Brain microvascular endothelial cell (primary cell): Measurements from ENCODE around the gene PTPRN2.
"Not testable (repeated sequence)": the region's sequence is repeated elsewhere in the genome, so short reads cannot be mapped to it uniquely, and the experiment has no call there.

Source experiments
- DNase-seq: peaks from one replicate; pipeline ENCODE4 v3.0.0-alpha.2; 2020
- H3K27ac ChIP-seq: fragments of 250-450 bp; sonication (Bioruptor Pico); 2 replicates; pipeline ENCODE4 v1.5.1; 2020; ENCODE audit warnings: mild to moderate bottlenecking, moderate library complexity
- H3K27me3 ChIP-seq: fragments of 250-450 bp; sonication (Bioruptor Pico); replicated peaks from 2 replicates; pipeline ENCODE4 v1.5.1; 2020; ENCODE audit warnings: mild to moderate bottlenecking
- H3K36me3 ChIP-seq: fragments of 250-450 bp; sonication (Bioruptor Pico); replicated peaks from 2 replicates; pipeline ENCODE4 v1.5.1; 2020; ENCODE audit warnings: mild to moderate bottlenecking
- H3K4me3 ChIP-seq: 2 replicates; pipeline ENCODE4 v1.5.1; 2011; ENCODE audit warnings: low read depth, mild to moderate bottlenecking, control low read depth, low read length, moderate library complexity
- in situ Hi-C: cut with HindIII; loops from 2 replicates; pipeline ENCODE4 v1.10.0; 2017; ENCODE audit warnings: low sequenced_read_pairs, low pct_ligation_motif_present
- TF ChIP-seq, protein P1 (sequence below): IDR thresholded peaks from 2 replicates; pipeline ENCODE4 v1.5.1; 2011; ENCODE audit warnings: low read depth, mild to moderate bottlenecking, moderate library complexity, low read length, control low read depth, inconsistent platforms; ENCODE audit errors: missing control alignments

The PTPRN2 gene

DNA sequence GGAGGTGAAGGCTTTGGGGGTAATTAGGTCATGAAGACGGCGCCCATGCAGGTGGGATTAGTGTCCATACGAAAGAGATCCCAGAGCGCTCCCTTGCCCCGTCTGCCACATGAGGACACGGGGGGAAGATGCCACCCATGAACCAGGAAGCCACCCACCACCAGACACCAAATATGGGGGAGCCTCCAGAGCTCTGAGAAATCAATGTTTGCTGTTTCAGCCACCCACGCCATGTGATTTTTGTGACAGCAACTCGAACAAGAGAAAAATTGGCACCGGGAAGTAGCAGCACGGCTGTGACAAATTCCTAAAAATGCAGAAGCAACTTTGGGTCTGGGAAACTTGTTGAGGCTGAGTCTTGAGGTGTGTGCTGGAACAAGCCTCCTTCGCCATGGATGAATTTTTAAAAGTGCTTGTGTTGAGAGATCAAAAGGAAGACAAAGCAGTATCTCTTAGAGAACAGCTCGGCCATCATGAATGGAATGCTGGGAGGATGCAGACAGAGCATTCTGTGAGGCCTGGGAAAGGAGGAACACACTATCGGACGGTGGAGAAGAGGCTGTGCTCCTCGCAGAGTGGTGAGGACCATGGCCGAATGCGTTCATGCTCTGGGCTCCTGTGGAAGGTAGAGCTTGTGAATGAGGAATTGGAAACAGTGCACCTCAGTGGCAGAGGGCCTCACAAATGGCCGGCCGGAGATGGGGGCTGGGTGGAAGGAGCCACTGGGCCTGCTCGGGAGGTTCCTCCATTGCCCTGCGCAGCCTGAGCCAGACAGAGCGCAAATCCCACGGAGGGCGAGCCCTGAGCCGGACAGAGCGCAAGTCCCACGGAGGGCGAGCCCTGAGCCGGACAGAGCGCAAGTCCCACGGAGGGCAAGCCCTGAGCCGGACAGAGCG is 277.5 kb downstream of the PTPRN2 start:
- Histone ChIP-seq H3K36me3 (no peaks in the 10 kb centered on the region), H3K27me3 (no peaks in the 10 kb centered on the region), H3K4me3 (no peak overlapping the region), H3K27ac (no peak overlapping the region)
- TF ChIP-seq, protein P1, sequence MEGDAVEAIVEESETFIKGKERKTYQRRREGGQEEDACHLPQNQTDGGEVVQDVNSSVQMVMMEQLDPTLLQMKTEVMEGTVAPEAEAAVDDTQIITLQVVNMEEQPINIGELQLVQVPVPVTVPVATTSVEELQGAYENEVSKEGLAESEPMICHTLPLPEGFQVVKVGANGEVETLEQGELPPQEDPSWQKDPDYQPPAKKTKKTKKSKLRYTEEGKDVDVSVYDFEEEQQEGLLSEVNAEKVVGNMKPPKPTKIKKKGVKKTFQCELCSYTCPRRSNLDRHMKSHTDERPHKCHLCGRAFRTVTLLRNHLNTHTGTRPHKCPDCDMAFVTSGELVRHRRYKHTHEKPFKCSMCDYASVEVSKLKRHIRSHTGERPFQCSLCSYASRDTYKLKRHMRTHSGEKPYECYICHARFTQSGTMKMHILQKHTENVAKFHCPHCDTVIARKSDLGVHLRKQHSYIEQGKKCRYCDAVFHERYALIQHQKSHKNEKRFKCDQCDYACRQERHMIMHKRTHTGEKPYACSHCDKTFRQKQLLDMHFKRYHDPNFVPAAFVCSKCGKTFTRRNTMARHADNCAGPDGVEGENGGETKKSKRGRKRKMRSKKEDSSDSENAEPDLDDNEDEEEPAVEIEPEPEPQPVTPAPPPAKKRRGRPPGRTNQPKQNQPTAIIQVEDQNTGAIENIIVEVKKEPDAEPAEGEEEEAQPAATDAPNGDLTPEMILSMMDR, result no peak
- no peak for DNase-seq
- in situ Hi-C loops, result no loop called here

DNA sequence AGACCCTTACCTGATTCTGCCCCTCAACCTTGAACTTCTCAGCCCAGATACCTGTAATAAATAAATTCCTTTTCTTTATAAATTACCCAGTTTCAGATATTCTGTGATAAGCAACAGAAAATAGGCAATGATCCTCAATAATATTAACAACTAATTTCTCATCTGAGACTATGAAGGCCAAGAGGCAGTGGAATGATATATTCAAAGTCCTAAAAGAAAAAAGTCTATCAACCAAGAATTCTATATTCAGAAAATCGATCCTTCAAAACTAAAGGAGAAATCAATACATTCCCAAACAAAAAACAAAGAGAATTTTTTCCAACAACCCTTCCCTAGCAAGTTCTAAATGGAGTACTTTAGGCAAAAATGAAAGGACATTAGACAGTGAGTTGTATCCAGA is 279.6 kb downstream of the PTPRN2 start:
- in situ Hi-C loops, result no loop called here
- DNase-seq, result no peak
- Histone ChIP-seq H3K36me3 (no peaks in the 10 kb centered on the region), H3K27me3 (no peaks in the 10 kb centered on the region), H3K27ac (no peak overlapping the region), H3K4me3 (no peak overlapping the region)
- TF ChIP-seq, protein P1, result no peak

DNA sequence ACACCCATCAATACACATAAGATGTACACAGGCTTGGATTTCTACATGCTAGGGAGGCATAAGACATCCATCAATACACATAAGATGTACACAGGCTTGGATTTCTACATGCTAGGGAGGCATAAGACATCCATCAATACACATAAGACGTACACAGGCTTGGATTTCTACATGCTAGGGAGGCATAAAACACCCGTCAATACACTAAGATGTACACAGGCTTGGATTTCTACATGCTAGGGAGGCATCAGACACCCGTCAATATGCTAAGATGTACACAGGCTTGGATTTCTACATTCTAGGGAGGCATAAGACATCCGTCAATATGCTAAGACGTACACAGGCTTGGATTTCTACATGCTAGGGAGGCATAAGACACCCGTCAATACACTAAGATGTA is 283.6 kb downstream of the PTPRN2 start:
- H3K4me3 ChIP-seq, H3K27ac ChIP-seq, in situ Hi-C loops, H3K27me3 ChIP-seq, H3K36me3 ChIP-seq, DNase-seq: not testable (repeated sequence)

DNA sequence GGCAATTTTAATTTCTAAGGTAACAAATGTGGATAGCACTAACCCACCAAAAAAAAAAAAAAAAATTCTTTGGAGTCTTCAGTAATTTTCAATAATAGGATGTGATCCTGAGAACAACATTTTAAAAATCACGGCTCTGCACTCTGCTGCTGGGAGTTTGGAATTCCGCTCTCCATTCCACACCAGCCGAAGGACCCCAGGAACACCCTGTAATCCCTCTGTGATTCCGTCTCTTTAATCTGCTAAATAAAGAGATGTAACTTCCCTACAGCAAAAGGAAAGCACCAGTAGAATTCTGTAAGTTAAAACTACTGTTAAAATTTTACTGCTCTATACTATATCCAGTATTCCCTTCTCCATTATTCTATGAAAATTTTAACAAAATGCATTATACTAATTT is 284.5 kb downstream of the PTPRN2 start:
- no peak for DNase-seq
- Histone ChIP-seq H3K27ac (no peak overlapping the region), H3K27me3 (no peaks in the 10 kb centered on the region), H3K4me3 (no peak overlapping the region), H3K36me3 (no peaks in the 10 kb centered on the region)
- in situ Hi-C loops, result no loop called here
- TF ChIP-seq, protein P1, result no peak

DNA sequence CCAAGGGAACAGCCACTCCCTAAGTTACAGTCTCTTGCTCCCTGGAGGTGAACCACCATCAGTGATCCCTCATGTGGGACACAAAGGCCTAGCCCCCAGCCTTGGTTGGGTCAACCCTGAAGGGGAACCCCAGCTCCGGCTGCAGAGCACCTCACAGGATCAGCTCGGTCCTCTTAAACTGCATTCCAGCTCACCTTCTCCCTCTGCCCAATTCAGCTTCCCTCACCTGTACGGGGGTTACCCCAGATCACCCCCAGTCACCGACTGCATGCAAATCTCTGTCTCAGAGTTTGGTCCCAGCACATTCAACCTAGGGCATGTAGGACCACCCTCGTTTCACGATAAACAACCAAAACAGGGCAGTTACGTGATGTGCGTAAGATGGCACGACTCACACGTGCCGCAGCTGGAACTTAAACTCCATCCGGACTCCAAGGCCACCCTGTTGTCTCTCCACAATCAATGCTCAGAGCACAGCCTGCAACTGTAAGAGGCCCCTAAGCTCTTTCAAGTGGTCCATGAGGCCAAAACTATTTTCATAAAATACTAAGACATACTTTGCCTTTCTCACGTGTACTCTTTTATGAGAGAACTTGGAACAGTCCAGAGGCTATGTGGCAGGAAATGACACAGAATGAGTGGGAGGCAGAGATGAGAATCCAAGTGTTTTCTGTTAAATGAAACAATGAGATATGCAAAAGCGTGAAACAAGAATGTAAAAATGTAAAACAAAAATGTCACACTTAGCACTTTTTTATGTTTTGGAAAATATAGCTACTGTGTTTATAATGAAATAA is 285.2 kb downstream of the PTPRN2 start:
- Histone ChIP-seq H3K36me3 (no peaks in the 10 kb centered on the region), H3K27me3 (no peaks in the 10 kb centered on the region), H3K4me3 (no peak overlapping the region), H3K27ac (no peak overlapping the region)
- TF ChIP-seq, protein P1, result no peak
- in situ Hi-C loops, result no loop called here
- DNase-seq, result no peak

DNA sequence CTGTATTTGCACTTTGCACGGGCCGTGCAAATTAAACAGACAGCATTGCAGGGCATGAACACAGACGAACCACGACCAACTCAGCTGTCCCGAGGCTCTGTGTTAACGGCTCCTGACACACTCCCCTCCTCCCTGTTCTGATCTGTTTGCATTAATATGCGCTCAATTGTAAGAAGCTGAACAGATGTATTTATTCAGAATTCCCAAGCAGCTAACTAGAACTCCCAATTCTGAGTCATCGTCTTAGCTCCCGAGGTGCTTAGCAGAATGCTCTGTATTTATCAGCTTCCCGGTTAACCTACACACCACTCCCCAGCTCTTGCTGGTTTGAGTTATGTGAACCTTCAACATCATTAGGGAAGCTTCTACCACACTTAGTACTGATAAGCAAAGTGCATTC is 286.4 kb downstream of the PTPRN2 start:
- Histone ChIP-seq H3K27ac (no peak overlapping the region), H3K4me3 (no peak overlapping the region), H3K27me3 (no peaks in the 10 kb centered on the region), H3K36me3 (no peaks in the 10 kb centered on the region)
- DNase-seq, result no peak
- in situ Hi-C loops, result no loop called here
- TF ChIP-seq, protein P1, result no peak
